Transverse colon (tissue), 3 donors: ENCODE results near the gene ST6GALNAC6.

Source experiments
- POLR2A ChIP-seq: fragments of 450-650 bp; IDR thresholded peaks from one replicate; pipeline ENCODE4 v1.6.1; 2016; ENCODE audit warnings: antibody characterized with exemption, mild to moderate bottlenecking, moderate library complexity
- POLR2AphosphoS5 ChIP-seq, 3 donors: sonication (generic); formaldehyde crosslinking; IDR thresholded peaks; one replicate each; pipeline ENCODE4 v1.6.1; 2016; ENCODE audit warnings: antibody characterized with exemption in 3 of 3

DNA sequence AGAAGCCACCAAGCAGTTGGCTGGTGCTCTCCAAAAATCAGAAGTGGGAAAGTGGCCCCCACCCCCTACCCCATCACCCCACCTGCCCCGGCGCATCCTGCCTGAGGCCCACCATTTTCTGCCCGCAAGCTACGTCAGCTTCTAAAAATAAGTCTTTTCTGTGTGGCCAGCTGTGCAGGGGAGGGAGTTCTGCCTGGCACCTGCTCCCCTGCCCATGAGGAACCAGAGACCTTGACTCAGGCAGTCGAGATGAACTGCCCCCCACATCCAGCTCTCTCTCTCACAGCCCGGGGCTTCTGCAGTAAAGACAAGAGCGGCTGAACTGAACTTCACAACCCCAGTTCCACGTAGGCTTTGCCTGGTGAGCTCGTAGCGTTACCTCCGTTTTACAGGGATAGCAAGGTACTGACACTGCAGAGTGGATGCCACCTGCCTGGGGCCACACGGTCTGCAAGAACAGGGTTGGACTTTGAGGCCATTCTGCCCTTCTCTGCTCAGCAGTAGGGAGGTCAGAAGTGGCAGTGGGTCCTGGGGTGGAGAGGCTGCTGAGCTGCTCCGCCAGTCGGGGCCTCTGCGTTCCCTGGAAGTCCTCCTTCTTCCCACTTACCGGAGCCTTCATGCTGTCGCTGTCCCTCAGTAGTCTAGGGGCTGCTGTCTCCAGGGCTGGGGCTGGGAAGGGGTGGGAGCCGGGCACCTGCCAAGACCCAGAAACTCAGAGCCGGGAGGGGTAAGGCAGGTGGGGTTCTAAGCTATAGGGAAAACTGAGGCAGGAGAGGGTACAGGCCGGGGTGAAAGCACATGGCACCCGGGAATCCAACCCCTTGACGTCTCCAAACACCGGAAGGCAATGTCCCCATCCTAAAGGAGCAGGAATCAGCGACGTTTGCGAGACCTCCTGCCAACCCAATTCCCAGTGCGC, 16.7 kb upstream of the ST6GALNAC6 start:
- TF ChIP-seq POLR2AphosphoS5 (IDR thresholded peaks at IDR 0.05) = peak in 1 of 3 donors; percentile 37
- peak; percentile 37 for TF ChIP-seq POLR2A
